COLO668 (cell line): ENCODE data around the gene BBC3.

Experiments used
- DNase-seq: peaks from one replicate; lab custom pipeline; 2025; ENCODE audit not compliant: unreplicated experiment; lab: John Stamatoyannopoulos, UW

Gene BBC3

GRCh38 chr19:47197141-47197540, 33.9 kb downstream of the BBC3 start:
- DNase-seq: no peak

GRCh38 chr19:47195434-47195833, 35.6 kb downstream of the BBC3 start:
- no peak for DNase-seq

- peak; percentile 19 for DNase-seq
Measured at GRCh38 chr19:47190167-47190727, 40.8 kb downstream of the BBC3 start.

- no peak for DNase-seq
Measured at GRCh38 chr19:47188507-47189033, 42.4 kb downstream of the BBC3 start.

- DNase-seq: no peak
Measured at GRCh38 chr19:47187797-47188196, 43.2 kb downstream of the BBC3 start.

GRCh38 chr19:47187335-47187655, 43.7 kb downstream of the BBC3 start:
- DNase-seq: no peak

- no peak for DNase-seq
Measured at GRCh38 chr19:47186446-47187334, 44.3 kb downstream of the BBC3 start.

GRCh38 chr19:47183601-47184000, 47.4 kb downstream of the BBC3 start:
- no peak for DNase-seq

GRCh38 chr19:47179653-47180310, 51.2 kb downstream of the BBC3 start:
- DNase-seq: no peak

- no peak for DNase-seq
Measured at GRCh38 chr19:47176627-47177090, 54.3 kb downstream of the BBC3 start.

- DNase-seq: no peak
Measured at GRCh38 chr19:47176071-47176626, 54.9 kb downstream of the BBC3 start.

GRCh38 chr19:47172666-47173455, 58.1 kb downstream of the BBC3 start:
- DNase-seq: no peak
